Body of pancreas (tissue), 4 donors: ENCODE results near the gene ABI1.
"Not testable (repeated sequence)": the region's sequence is repeated elsewhere in the genome, so short reads cannot be mapped to it uniquely, and the experiment has no call there.

Source experiments
- POLR2A ChIP-seq, 3 donors: fragments of 450-650 bp; IDR thresholded peaks; one replicate each; pipeline ENCODE4 v1.6.1; 2016; ENCODE audit warnings: antibody characterized with exemption in 3 of 3, mild to moderate bottlenecking in 2 of 3
- TF ChIP-seq, protein P1 (sequence below), 7 experiments: fragments of 450-650 bp in 4 of 7; fragments of 200-600 bp in 3 of 7; sonication (generic) in 3 of 7; IDR thresholded peaks; one replicate each; pipeline ENCODE4 v1.5.1; 2016 to 2019; ENCODE audit warnings: antibody characterized with exemption in 7 of 7

DNA sequence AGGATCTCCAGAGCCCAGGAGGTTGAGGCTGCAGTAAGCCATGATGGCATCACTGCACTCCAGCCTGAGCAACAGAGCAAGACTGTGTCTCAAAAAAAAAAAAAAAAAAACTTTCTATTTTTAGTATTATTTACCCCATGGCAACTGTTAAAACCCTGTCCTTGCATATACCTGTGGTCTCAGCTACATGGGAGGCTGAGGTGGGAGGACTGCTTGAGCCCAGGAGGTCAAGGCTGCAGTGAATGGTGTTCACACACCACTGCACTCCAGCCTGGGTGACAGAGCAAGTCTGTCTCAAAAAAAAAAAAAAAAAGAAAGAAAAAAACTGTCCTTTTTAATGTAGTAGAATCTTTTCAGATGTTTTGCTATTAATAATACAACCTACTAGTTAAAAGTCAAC is 3.2 kb downstream of the ABI1 start:
- TF ChIP-seq, protein P1, sequence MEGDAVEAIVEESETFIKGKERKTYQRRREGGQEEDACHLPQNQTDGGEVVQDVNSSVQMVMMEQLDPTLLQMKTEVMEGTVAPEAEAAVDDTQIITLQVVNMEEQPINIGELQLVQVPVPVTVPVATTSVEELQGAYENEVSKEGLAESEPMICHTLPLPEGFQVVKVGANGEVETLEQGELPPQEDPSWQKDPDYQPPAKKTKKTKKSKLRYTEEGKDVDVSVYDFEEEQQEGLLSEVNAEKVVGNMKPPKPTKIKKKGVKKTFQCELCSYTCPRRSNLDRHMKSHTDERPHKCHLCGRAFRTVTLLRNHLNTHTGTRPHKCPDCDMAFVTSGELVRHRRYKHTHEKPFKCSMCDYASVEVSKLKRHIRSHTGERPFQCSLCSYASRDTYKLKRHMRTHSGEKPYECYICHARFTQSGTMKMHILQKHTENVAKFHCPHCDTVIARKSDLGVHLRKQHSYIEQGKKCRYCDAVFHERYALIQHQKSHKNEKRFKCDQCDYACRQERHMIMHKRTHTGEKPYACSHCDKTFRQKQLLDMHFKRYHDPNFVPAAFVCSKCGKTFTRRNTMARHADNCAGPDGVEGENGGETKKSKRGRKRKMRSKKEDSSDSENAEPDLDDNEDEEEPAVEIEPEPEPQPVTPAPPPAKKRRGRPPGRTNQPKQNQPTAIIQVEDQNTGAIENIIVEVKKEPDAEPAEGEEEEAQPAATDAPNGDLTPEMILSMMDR (IDR thresholded peaks at IDR 0.05) = not testable (repeated sequence)
- TF ChIP-seq POLR2A (IDR thresholded peaks at IDR 0.05) = not testable (repeated sequence)
